ENCODE measurements around the gene CCDC69.
"Not testable (repeated sequence)": the region's sequence is repeated elsewhere in the genome, so short reads cannot be mapped to it uniquely, and the experiment has no call there.

CCDC69 gene

GRCh38 chr5:151178777-151179488 lies 45.0 kb downstream of the CCDC69 start:
- no peak overlapping the region for H3K4me3 ChIP-seq (ENCODE audit: low read depth, low read length)
- TF ChIP-seq MAX (IDR thresholded peaks at IDR 0.05; ENCODE audit: low read depth, low read length) (no peak), CTCF (IDR thresholded peaks at IDR 0.05; ENCODE audit: low read depth, low read length) (no peak), MYC (IDR thresholded peaks at IDR 0.05; ENCODE audit: low read depth, low read length) (no peak), POLR2A (IDR thresholded peaks at IDR 0.05; ENCODE audit: extremely low read depth, insufficient read length) (no peak)
- DNase-seq (ENCODE audit: low read depth) = no peak

GRCh38 chr5:151178372-151178771 lies 45.5 kb downstream of the CCDC69 start:
- TF ChIP-seq CTCF (IDR thresholded peaks at IDR 0.05; ENCODE audit: low read depth, low read length) (no peak), POLR2A (IDR thresholded peaks at IDR 0.05; ENCODE audit: extremely low read depth, insufficient read length) (no peak), MYC (IDR thresholded peaks at IDR 0.05; ENCODE audit: low read depth, low read length) (no peak), MAX (IDR thresholded peaks at IDR 0.05; ENCODE audit: low read depth, low read length) (no peak)
- no peak overlapping the region for H3K4me3 ChIP-seq (ENCODE audit: low read depth, low read length)
- no peak for DNase-seq (ENCODE audit: low read depth)

- not testable (repeated sequence) for DNase-seq (ENCODE audit: low read depth); H3K4me3 ChIP-seq (ENCODE audit: low read depth, low read length)
These were observed 47.6 kb downstream of the CCDC69 start for GRCh38 chr5:151176268-151176667.

GRCh38 chr5:151174612-151175101 lies 49.2 kb downstream of the CCDC69 start:
- no peak overlapping the region for H3K4me3 ChIP-seq (ENCODE audit: low read depth, low read length)
- TF ChIP-seq POLR2A (IDR thresholded peaks at IDR 0.05; ENCODE audit: extremely low read depth, insufficient read length) (no peak), MYC (IDR thresholded peaks at IDR 0.05; ENCODE audit: low read depth, low read length) (no peak)
- DNase-seq (ENCODE audit: low read depth) = no peak

GRCh38 chr5:151173711-151174611 lies 49.9 kb downstream of the CCDC69 start:
- TF ChIP-seq MYC (IDR thresholded peaks at IDR 0.05; ENCODE audit: low read depth, low read length) (no peak), POLR2A (IDR thresholded peaks at IDR 0.05; ENCODE audit: extremely low read depth, insufficient read length) (no peak), MAX (IDR thresholded peaks at IDR 0.05; ENCODE audit: low read depth, low read length) (no peak), CTCF (IDR thresholded peaks at IDR 0.05; ENCODE audit: low read depth, low read length) (no peak)
- no peak overlapping the region for H3K4me3 ChIP-seq (ENCODE audit: low read depth, low read length)
- no peak for DNase-seq (ENCODE audit: low read depth)

GRCh38 chr5:151171529-151171928 lies 52.4 kb downstream of the CCDC69 start:
- no peak overlapping the region for H3K4me3 ChIP-seq (ENCODE audit: low read depth, low read length)
- TF ChIP-seq MAX (IDR thresholded peaks at IDR 0.05; ENCODE audit: low read depth, low read length) = no peak
- TF ChIP-seq MYC (IDR thresholded peaks at IDR 0.05; ENCODE audit: low read depth, low read length) = no peak
- no peak for TF ChIP-seq POLR2A (IDR thresholded peaks at IDR 0.05; ENCODE audit: extremely low read depth, insufficient read length)
- TF ChIP-seq CTCF (IDR thresholded peaks at IDR 0.05; ENCODE audit: low read depth, low read length) = no peak
- DNase-seq (ENCODE audit: low read depth) = peak; percentile 18

Data from NB4 (cell line).